GM20000 (cell line): ENCODE results near the gene TSEN54.

Experiments used
- DNase-seq: peaks from one replicate; pipeline ENCODE4 v3.0.0; 2012; ENCODE audit warnings: low spot score
- CTCF ChIP-seq: IDR thresholded peaks from 2 replicates; pipeline ENCODE4 v1.5.1; 2012; ENCODE audit warnings: mild to moderate bottlenecking, control low read depth; ENCODE audit errors: extremely low read depth, missing control alignments

TSEN54 gene

GRCh38 chr17:75509528-75510258 is 6.6 kb upstream of the TSEN54 start:
- no peak for DNase-seq
- TF ChIP-seq CTCF, result no peak

GRCh38 chr17:75511270-75511609 is 5.1 kb upstream of the TSEN54 start:
- no peak for TF ChIP-seq CTCF
- DNase-seq, result no peak

GRCh38 chr17:75511610-75512575 is 4.4 kb upstream of the TSEN54 start:
- no peak for TF ChIP-seq CTCF
- no peak for DNase-seq

- DNase-seq, result no peak
- TF ChIP-seq CTCF, result no peak
Observed at GRCh38 chr17:75512926-75513640, 3.2 kb upstream of the TSEN54 start.

GRCh38 chr17:75513641-75514000 is 2.7 kb upstream of the TSEN54 start:
- no peak for DNase-seq
- TF ChIP-seq CTCF, result no peak

GRCh38 chr17:75514299-75514918 is 1.9 kb upstream of the TSEN54 start:
- no peak for TF ChIP-seq CTCF
- no peak for DNase-seq
